HG03280 (cell line): Measurements from ENCODE around the gene MGAT5.

Experiments
- ATAC-seq: cut with Tn5 transposase; IDR thresholded peaks from one replicate; pipeline ENCODE4 v1.9.1; 2021; ENCODE audit warnings: mild to moderate bottlenecking, moderate library complexity; ENCODE audit not compliant: unreplicated experiment

Gene MGAT5

DNA sequence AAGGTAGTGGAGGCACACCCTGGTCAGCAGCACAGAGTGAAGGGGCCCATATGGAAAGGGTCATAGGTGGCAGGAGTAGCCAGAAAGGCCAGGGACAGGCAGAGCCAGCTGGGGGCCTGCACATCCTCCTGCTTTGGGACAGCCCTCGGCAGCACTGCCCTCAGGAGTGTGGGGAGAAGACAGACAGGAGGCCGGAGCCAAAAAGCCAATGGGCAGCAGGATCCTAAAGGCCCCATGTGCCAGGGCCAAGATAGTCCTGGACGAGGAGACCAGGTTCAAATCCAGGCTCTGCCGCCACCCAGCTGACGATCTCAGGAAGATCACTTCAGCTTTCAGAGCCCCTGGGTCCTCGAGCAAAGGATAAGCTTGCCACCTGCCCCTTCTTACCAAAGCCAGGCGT, 244.8 kb downstream of the MGAT5 start:
- ATAC-seq: no peak

GRCh38 chr2:134499307-134499926, 245.5 kb downstream of the MGAT5 start:
- no peak for ATAC-seq

GRCh38 chr2:134500211-134500935, 246.5 kb downstream of the MGAT5 start:
- no peak for ATAC-seq

GRCh38 chr2:134501476-134502091, 247.7 kb downstream of the MGAT5 start:
- no peak for ATAC-seq

- ATAC-seq: no peak
These were observed 248.2 kb downstream of the MGAT5 start for GRCh38 chr2:134502104-134502503.
